ENCODE data around the gene CPXM2.

The CPXM2 gene

DNA sequence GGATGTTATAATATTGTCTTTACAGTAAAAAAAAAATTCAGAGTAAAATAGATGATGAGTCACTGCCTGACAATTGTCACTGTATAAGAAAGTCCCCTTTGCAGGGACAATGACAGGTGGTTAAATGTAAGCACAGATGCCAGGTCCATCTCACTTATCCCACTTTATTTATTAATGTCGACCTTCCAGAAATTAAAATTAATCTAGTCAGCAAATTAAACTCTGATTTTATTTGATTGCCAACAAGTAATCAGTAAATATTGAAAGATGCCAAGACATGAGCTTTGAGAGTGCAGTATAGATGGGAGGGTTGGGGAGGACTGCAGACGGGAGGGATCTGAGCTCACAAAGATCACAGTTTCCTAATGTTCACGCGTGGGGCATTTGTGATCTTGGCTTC, 50.9 kb downstream of the CPXM2 start:
- H3K36me3 Mint-ChIP-seq: no peaks in the 10 kb centered on the region
- no peaks in the 10 kb centered on the region for H3K4me1 Mint-ChIP-seq
- no peak for ATAC-seq (ENCODE audit: low read depth)

DNA sequence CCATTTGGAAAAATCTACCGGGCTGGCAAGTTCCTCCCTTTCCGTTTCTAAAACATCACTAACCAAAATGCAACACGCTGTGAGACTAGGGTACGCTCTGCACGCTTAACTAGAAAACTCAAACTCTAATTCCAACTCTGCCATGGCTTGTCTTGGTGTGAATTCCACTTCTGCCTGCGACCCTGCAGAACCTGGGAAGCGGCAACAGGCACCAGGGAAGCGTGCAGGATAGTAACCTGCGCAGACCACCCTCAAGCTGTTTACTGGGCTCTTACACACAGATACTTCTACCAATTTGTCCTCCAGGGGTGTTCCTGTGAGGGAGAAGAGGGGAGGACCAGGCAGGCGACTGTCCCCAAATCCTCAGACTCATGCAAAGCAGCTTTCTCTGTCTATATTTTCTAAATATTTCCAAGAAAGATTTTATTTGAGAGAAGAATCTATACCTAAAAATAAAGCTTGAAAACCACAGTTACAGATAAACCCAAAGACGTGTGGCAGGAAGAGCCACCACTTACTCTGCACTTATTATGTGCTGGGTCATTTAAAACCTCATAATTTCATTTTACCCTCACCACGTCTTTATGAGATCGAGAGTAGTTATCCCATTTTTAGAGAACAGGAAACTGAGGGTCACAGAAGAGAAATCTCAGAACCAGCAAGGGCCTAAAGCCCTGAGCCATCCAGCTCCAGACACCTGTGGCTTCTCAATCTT, 52.9 kb downstream of the CPXM2 start:
- H3K4me1 Mint-ChIP-seq: no peaks in the 10 kb centered on the region
- peaks cover 19% of the 10 kb centered on the region for H3K27me3 Mint-ChIP-seq
- H3K27ac Mint-ChIP-seq: no peak overlapping the region
- DNase-seq (ENCODE audit: low spot score in 2 of 2) (no peak), ATAC-seq (ENCODE audit: low read depth) (no peak)
- no peak overlapping the region for H3K4me3 Mint-ChIP-seq
- peaks cover 2% of the 10 kb centered on the region for H3K9me3 Mint-ChIP-seq
- no peaks in the 10 kb centered on the region for H3K36me3 Mint-ChIP-seq

More for the DNA sequence above, 50.9 kb downstream of the CPXM2 start:
- no peak overlapping the region for H3K27ac Mint-ChIP-seq
- H3K27me3 Mint-ChIP-seq: peaks cover 15% of the 10 kb centered on the region
- H3K9me3 Mint-ChIP-seq: peaks cover 9% of the 10 kb centered on the region
- DNase-seq (ENCODE audit: low spot score in 2 of 2): no peak
- no peak overlapping the region for H3K4me3 Mint-ChIP-seq

DNA sequence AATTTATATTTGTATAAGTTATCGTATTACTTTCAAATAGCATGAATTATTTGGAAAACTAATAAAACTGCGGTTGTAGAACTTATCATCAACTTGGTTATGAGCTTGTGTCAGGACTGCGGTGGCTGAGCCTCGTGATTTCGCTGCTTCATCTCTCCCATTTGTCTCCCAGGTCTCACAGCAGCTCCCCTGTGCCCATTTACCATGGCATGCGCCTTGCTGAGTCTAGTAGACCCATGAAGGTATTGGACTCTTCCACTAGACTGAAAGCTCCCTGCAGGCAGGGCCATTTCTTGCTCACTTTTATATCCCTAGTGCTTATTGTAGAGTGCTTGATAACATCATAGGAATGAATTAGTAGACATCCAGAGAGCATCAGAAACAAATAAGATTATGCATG, 53.9 kb downstream of the CPXM2 start:
- peaks cover 2% of the 10 kb centered on the region for H3K9me3 Mint-ChIP-seq
- DNase-seq (ENCODE audit: low spot score in 2 of 2): no peak
- no peak overlapping the region for H3K4me3 Mint-ChIP-seq
- H3K4me1 Mint-ChIP-seq: no peaks in the 10 kb centered on the region
- ATAC-seq (ENCODE audit: low read depth): no peak
- no peak overlapping the region for H3K27ac Mint-ChIP-seq
- no peaks in the 10 kb centered on the region for H3K36me3 Mint-ChIP-seq
- H3K27me3 Mint-ChIP-seq: peaks cover 21% of the 10 kb centered on the region

DNA sequence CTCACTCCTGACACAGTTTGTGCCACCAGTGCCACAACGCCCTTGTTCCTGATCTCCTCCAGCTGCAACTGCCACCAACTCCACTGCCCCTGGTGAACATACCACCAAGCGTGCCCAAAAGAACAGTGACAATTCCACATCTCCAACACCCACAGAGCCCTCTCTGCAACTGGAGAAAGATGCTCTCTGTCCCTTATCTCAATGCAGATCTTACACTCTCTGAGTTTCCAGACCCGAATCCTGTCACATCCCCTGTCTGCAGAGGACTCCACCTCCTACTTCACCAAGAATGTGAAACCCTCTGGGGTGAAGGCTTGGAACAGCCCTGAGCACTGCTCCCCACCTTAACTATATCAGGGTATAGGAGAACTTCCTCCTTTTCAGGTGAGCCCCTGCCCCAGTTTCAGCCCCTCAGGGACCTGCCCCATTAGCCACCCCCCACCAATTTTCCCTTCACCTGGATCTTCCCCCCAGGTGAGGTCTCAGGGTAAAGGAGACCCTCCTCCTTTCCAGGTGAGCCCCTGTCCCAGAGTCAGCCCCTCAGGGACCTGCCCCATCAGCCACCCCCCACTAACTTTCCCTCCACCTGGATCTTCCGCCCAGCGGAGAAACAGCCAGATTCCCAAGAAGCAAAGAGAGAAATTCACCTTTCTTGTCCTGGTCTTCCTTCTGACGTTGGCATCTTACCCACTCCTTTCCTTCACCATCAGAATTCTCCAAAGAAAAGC, 55.0 kb downstream of the CPXM2 start:
- Mint-ChIP-seq H3K27me3 (peaks cover 16% of the 10 kb centered on the region), H3K4me3 (no peak overlapping the region), H3K9me3 (peaks cover 2% of the 10 kb centered on the region), H3K27ac (no peak overlapping the region), H3K36me3 (no peaks in the 10 kb centered on the region), H3K4me1 (no peaks in the 10 kb centered on the region)
- DNase-seq (ENCODE audit: low spot score in 2 of 2): no peak
- no peak for ATAC-seq (ENCODE audit: low read depth)

DNA sequence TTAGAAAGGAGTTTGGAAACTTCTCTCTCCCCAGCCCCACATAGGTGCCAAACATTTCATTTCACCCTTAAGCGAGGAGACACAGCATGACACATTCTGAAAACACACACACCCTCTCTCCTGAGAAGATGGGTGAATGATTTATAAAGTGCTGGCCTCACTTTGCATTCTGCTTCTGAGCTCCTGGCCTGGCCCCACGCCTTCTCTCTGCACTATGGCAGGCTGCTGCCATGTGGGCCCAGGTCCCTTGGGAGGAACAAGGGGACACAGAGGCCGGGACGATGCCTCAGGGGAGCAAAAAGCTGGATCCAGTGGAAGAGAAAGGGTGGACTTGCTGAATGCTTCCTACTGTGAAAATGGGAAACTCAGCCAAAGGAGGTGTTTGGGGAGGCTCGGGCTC, 56.0 kb downstream of the CPXM2 start:
- no peak overlapping the region for H3K27ac Mint-ChIP-seq
- no peaks in the 10 kb centered on the region for H3K4me1 Mint-ChIP-seq
- DNase-seq (ENCODE audit: low spot score in 2 of 2): no peak
- peaks cover 4% of the 10 kb centered on the region for H3K9me3 Mint-ChIP-seq
- H3K4me3 Mint-ChIP-seq: no peak overlapping the region
- ATAC-seq (ENCODE audit: low read depth): no peak
- no peaks in the 10 kb centered on the region for H3K36me3 Mint-ChIP-seq
- H3K27me3 Mint-ChIP-seq: peaks cover 18% of the 10 kb centered on the region

DNA sequence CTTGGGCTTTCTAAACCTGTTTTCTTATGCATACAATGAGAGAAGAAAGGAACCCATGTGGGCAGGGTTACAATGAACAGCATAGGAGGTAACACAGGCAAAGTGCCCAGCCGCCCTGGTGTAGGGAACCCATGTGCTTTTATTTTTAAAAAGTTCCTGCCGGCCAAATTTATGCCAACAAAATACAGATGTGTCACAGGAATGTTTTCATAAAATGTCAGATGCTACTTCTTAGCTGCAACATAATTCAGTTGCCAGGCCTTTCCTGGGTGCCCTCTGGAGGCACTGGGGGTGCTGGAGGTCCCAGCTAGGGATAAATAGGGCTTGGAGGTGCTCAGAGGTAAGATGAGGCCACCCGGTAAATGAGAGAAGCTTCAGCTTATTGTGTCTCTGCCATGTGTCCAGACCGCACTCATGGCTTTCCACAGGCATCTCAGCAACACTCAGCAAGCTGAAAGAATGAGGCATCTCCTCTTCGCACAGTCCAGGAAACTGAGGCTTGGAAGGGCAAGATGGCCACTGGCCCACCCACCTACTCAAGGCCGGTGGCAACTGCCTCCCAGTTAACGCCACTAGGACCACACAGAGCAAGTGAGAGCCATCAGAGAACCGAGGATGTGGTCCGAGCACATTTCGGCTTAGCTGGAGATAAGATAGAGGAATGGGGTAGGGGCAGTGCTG, 58.3 kb downstream of the CPXM2 start:
- Mint-ChIP-seq H3K27ac (no peak overlapping the region), H3K36me3 (no peaks in the 10 kb centered on the region), H3K27me3 (peaks cover 21% of the 10 kb centered on the region), H3K4me3 (no peak overlapping the region), H3K4me1 (no peaks in the 10 kb centered on the region), H3K9me3 (peaks cover 10% of the 10 kb centered on the region)
- no peak for DNase-seq (ENCODE audit: low spot score in 2 of 2)
- no peak for ATAC-seq (ENCODE audit: low read depth)

DNA sequence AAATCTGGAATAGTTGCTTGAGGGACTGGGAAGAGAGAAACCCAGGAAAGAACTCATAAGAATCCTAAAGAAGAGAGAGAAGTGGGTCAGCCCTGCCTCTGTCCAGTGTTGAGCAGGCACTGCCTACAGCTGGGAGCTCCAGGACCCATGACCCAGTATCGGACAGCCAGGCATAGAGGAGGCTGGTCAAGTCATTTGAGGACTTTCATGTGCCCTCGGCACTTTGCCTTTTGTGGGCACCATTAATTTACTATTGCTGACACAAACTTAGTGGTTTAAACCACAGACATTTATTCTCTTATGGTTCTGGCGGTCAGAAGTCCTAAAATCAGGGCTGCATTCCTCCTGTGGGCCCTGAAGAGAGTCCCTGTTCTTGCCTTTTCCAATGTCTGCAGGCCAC, 60.3 kb downstream of the CPXM2 start:
- peaks cover 18% of the 10 kb centered on the region for H3K27me3 Mint-ChIP-seq
- no peak overlapping the region for H3K27ac Mint-ChIP-seq
- ATAC-seq (ENCODE audit: low read depth) (no peak), DNase-seq (ENCODE audit: low spot score in 2 of 2) (no peak)
- H3K4me3 Mint-ChIP-seq: no peak overlapping the region
- H3K4me1 Mint-ChIP-seq: no peaks in the 10 kb centered on the region
- H3K36me3 Mint-ChIP-seq: no peaks in the 10 kb centered on the region
- peaks cover 8% of the 10 kb centered on the region for H3K9me3 Mint-ChIP-seq

DNA sequence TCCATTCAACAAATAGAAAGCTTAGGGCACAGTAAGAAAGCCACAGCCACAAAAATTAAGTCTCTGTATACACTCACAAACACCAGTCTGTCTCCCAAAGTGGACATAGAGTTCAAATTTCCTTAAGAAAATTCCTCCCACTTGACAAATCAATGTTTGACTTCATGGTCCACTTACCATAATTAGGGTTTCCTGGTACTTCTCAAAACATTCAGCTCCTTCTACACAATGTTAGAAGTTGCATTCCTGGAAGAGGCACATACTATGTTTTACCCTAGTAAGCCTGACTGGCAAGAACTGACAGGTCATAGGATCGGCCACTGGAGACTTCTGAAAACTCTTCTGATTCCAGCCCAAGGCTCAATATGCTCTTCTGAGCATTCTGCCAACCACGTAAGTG, 70.5 kb downstream of the CPXM2 start:
- Mint-ChIP-seq H3K4me1 (no peaks in the 10 kb centered on the region), H3K27ac (no peak overlapping the region), H3K36me3 (no peaks in the 10 kb centered on the region), H3K9me3 (peaks cover 4% of the 10 kb centered on the region), H3K4me3 (no peak overlapping the region), H3K27me3 (peaks cover 11% of the 10 kb centered on the region)
- ATAC-seq (ENCODE audit: low read depth) (no peak), DNase-seq (ENCODE audit: low spot score in 2 of 2) (no peak)

DNA sequence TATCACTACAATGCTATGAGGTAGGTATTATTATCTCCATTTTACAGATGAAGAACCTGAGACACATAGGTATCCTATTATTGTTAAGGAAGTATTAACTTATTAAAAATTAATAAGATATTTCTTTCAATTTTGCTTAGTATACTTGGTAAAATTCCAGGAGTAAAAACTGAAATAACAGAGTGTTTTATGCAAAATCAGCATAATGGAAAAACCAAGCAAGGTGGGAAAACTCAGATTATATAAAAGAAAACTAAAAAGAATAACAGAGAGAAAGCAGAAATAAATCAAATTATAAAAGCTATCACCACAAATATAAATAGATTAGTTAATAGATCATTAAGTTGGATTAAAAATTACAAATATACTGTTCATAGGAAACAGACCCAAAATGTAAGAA, 82.0 kb downstream of the CPXM2 start:
- DNase-seq (ENCODE audit: low spot score in 2 of 2) (no peak), ATAC-seq (ENCODE audit: low read depth) (no peak)
- peaks cover 2% of the 10 kb centered on the region for H3K9me3 Mint-ChIP-seq
- H3K36me3 Mint-ChIP-seq: no peaks in the 10 kb centered on the region
- no peaks in the 10 kb centered on the region for H3K4me1 Mint-ChIP-seq
- H3K27me3 Mint-ChIP-seq: peaks cover 14% of the 10 kb centered on the region
- H3K27ac Mint-ChIP-seq: no peak overlapping the region
- H3K4me3 Mint-ChIP-seq: no peak overlapping the region

DNA sequence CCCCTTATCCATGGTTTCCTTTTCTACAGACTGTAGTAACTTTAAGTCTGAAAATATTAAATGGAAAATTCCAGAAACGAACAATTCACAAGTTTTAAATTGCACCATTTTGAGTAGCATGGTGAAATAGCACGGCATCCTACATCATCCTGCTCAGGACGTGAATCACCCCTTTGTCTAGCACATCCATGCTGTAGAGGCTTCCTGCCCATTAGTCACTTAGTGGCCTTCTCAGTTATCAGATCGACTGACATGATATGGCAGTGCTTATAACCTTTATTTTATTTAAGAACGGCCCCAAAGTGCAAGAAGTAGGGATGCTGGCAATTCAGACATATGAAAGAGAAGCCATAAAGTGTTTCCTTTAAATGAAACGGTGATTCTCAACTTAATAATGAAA, 82.7 kb downstream of the CPXM2 start:
- no peaks in the 10 kb centered on the region for H3K4me1 Mint-ChIP-seq
- no peak for ATAC-seq (ENCODE audit: low read depth)
- no peaks in the 10 kb centered on the region for H3K36me3 Mint-ChIP-seq
- H3K9me3 Mint-ChIP-seq: peaks cover under 1% of the 10 kb centered on the region
- H3K27me3 Mint-ChIP-seq: peaks cover 14% of the 10 kb centered on the region
- no peak overlapping the region for H3K4me3 Mint-ChIP-seq
- no peak for DNase-seq (ENCODE audit: low spot score in 2 of 2)
- no peak overlapping the region for H3K27ac Mint-ChIP-seq

DNA sequence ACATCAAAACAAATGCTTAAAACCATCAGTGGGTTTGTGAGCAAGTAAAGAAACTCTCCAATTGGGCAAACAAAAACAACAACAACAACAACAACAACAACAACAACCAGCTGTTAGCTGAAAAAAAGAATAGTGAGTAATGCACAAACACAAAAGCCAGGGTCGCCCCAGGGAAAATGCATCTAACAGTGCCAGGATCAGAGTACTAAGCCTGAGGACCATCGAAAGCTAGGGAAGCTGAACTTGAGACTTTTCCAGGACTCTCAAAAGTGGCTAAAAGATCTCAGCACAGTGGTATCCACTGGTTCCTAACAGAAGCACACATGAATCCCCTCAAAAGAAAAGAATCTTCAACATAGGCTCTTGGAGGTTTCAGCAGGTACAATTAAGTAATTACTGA, 83.3 kb downstream of the CPXM2 start:
- DNase-seq (ENCODE audit: low spot score in 2 of 2): no peak
- Mint-ChIP-seq H3K4me1 (no peaks in the 10 kb centered on the region), H3K4me3 (no peak overlapping the region), H3K9me3 (no peaks in the 10 kb centered on the region), H3K27me3 (peaks cover 12% of the 10 kb centered on the region), H3K36me3 (no peaks in the 10 kb centered on the region), H3K27ac (no peak overlapping the region)
- ATAC-seq (ENCODE audit: low read depth): no peak

DNA sequence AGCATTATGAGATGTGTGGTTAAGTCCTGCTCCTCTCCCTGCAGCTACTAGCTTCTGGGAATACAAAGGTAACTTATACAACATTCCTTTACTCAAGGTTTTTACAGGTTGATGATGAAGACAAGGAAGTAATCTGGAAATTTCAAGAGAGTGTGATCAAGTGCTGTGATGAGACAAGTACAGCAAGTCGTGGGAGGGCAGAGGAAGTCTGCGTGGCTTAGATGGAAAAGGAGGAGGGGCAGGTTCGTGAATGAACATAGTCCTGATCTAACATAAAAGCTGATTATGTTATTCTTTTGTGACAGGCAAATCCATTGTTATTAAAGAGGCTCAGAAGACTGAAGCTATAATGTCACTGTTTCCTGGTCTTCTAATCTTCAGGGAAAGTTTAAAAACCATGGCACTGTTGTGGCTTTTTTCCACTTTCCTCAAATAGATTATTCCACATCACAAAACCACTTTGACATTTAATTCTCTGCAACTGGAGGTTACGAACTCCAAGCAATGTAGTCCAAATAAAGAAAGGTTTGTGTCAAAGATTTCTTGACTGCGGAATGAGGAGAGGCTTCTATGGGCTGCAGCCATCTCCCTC, 84.1 kb downstream of the CPXM2 start:
- Mint-ChIP-seq H3K4me1 (no peaks in the 10 kb centered on the region), H3K27me3 (peaks cover 12% of the 10 kb centered on the region), H3K27ac (no peak overlapping the region), H3K4me3 (no peak overlapping the region), H3K36me3 (no peaks in the 10 kb centered on the region), H3K9me3 (peaks cover 1% of the 10 kb centered on the region)
- ATAC-seq (ENCODE audit: low read depth): no peak
- no peak for DNase-seq (ENCODE audit: low spot score in 2 of 2)

DNA sequence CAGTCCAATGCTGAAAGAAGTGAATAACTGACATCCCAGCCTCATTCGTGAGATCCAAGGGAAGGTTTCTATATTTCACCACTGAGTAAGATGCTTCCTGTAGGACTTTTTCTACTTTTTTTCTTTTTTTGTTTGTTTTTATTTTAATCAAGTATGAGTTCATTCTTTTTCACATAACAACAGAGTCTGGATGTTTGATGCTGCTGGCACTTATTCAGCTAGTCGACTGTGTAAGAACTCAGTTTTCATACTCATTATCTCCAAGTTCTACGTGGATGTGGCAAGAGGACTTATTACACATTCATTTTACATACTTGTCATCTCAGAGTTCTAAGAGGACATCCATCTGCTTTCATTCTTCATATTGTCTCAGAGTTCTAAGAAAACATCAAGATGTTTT, 86.9 kb downstream of the CPXM2 start:
- H3K27ac Mint-ChIP-seq: no peak overlapping the region
- H3K27me3 Mint-ChIP-seq: peaks cover 12% of the 10 kb centered on the region
- no peak overlapping the region for H3K4me3 Mint-ChIP-seq
- H3K36me3 Mint-ChIP-seq: no peaks in the 10 kb centered on the region
- no peaks in the 10 kb centered on the region for H3K4me1 Mint-ChIP-seq
- DNase-seq (ENCODE audit: low spot score in 2 of 2) (no peak), ATAC-seq (ENCODE audit: low read depth) (no peak)
- H3K9me3 Mint-ChIP-seq: peaks cover 1% of the 10 kb centered on the region

DNA sequence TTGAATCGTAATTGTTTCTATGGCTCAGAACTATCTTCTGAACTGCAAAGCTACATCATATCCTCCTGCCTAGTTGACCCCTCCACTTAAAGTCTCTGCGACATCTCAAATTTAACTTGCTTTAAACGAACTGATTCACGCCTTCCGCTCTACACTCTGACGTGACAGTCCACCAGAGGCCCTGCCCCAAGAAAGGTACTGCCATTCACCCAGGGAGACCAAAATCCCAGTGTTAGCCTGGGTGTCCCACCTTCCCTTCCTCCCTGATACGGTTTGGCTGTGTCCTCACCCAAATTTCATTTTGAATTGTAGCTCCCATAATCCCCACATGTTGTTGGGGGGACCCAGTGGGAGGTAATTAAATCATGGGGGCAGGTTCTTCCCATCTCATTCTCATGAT, 90.8 kb downstream of the CPXM2 start:
- no peaks in the 10 kb centered on the region for H3K4me1 Mint-ChIP-seq
- H3K36me3 Mint-ChIP-seq: no peaks in the 10 kb centered on the region
- no peak overlapping the region for H3K27ac Mint-ChIP-seq
- no peak for DNase-seq (ENCODE audit: low spot score in 2 of 2)
- peaks cover 1% of the 10 kb centered on the region for H3K9me3 Mint-ChIP-seq
- peaks cover 3% of the 10 kb centered on the region for H3K27me3 Mint-ChIP-seq
- H3K4me3 Mint-ChIP-seq: no peak overlapping the region
- ATAC-seq (ENCODE audit: low read depth): no peak
